ENCODE results near the gene CCDC157.

CCDC157 gene

GRCh38 chr22:30356449-30357235 lies at the start of gene CCDC157, which contains the start of gene SF3A1:
Gene CCDC157, plus strand, starts transcription at chr22:30357007. Its CDS starts 8,994 bp downstream, at chr22:30366001.
Gene SF3A1, minus strand, starts transcription at chr22:30356894. Its CDS starts 102 bp downstream, at chr22:30356792.
- peaks cover 16% of the 10 kb centered on the region for H4K20me1 ChIP-seq (ENCODE audit: control insufficient read depth, insufficient read depth, low read depth, low read length)

GRCh38 chr22:30307041-30307574 lies 49.7 kb upstream of the CCDC157 start:
- Histone ChIP-seq H3F3A (ENCODE audit: control insufficient read depth, insufficient read depth) (peaks cover 19% of the 10 kb centered on the region), H4K20me1 (ENCODE audit: control insufficient read depth, insufficient read depth, low read depth, low read length) (no peaks in the 10 kb centered on the region), H3K27me3 (ENCODE audit: control insufficient read depth, low read length) (no peaks in the 10 kb centered on the region), H3K4me3 (ENCODE audit: low read length) (peak overlapping the region; percentile 69), H3K79me2 (ENCODE audit: control insufficient read depth, low read length) (peaks cover 6% of the 10 kb centered on the region), H3K4me1 (ENCODE audit: control insufficient read depth, low read length) (peaks cover 60% of the 10 kb centered on the region), H3K27ac (ENCODE audit: low read depth, low read length) (peak overlapping the region; percentile 73; the same call in 1 of the 2 replicates), H3K4me2 (ENCODE audit: low read length) (peak overlapping the region; percentile 98), H3K36me3 (ENCODE audit: control insufficient read depth, low read length) (peaks cover 6% of the 10 kb centered on the region), H3K9me3 (ENCODE audit: control insufficient read depth, insufficient read depth, low read length) (no peaks in the 10 kb centered on the region), H3K9me2 (replicated peaks; ENCODE audit: control insufficient read depth, low read length) (no peaks in the 10 kb centered on the region)
- no peak for TF ChIP-seq EZH2phosphoT487 (IDR thresholded peaks at IDR 0.05; ENCODE audit: borderline replicate concordance, low read length)
- TF ChIP-seq, protein P1, sequence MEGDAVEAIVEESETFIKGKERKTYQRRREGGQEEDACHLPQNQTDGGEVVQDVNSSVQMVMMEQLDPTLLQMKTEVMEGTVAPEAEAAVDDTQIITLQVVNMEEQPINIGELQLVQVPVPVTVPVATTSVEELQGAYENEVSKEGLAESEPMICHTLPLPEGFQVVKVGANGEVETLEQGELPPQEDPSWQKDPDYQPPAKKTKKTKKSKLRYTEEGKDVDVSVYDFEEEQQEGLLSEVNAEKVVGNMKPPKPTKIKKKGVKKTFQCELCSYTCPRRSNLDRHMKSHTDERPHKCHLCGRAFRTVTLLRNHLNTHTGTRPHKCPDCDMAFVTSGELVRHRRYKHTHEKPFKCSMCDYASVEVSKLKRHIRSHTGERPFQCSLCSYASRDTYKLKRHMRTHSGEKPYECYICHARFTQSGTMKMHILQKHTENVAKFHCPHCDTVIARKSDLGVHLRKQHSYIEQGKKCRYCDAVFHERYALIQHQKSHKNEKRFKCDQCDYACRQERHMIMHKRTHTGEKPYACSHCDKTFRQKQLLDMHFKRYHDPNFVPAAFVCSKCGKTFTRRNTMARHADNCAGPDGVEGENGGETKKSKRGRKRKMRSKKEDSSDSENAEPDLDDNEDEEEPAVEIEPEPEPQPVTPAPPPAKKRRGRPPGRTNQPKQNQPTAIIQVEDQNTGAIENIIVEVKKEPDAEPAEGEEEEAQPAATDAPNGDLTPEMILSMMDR (IDR thresholded peaks at IDR 0.05; ENCODE audit: low read depth, low read length, poor library complexity, severe bottlenecking): no peak

More at GRCh38 chr22:30356449-30357235, at the start of gene CCDC157, which contains the start of gene SF3A1:
- no peaks in the 10 kb centered on the region for H3K27me3 ChIP-seq (ENCODE audit: control insufficient read depth, low read length)
- peaks cover 22% of the 10 kb centered on the region for H3K4me1 ChIP-seq (ENCODE audit: control insufficient read depth, low read length)
- peak within 1 kb of the TSS; percentile 42 for H3K27ac ChIP-seq (ENCODE audit: low read depth, low read length)
- peak within 1 kb of the TSS; percentile 95 for H3K4me3 ChIP-seq (ENCODE audit: low read length)
- H3K9me3 ChIP-seq (ENCODE audit: control insufficient read depth, insufficient read depth, low read length): no peaks in the 10 kb centered on the region
- peak within 1 kb of the TSS; percentile 92 for H3K4me2 ChIP-seq (ENCODE audit: low read length)
- peaks cover 47% of the 10 kb centered on the region for H3K79me2 ChIP-seq (ENCODE audit: control insufficient read depth, low read length)
- H3K36me3 ChIP-seq (ENCODE audit: control insufficient read depth, low read length): peaks cover 33% of the 10 kb centered on the region
- H3F3A ChIP-seq (ENCODE audit: control insufficient read depth, insufficient read depth): no peaks in the 10 kb centered on the region
- no peak for TF ChIP-seq EZH2phosphoT487 (IDR thresholded peaks at IDR 0.05; ENCODE audit: borderline replicate concordance, low read length)
- TF ChIP-seq, protein P1 (IDR thresholded peaks at IDR 0.05; ENCODE audit: low read depth, low read length, poor library complexity, severe bottlenecking): no peak
- no peaks in the 10 kb centered on the region for H3K9me2 ChIP-seq (replicated peaks; ENCODE audit: control insufficient read depth, low read length)

- no peaks in the 10 kb centered on the region for H4K20me1 ChIP-seq (ENCODE audit: control insufficient read depth, insufficient read depth, low read depth, low read length)
- H3K79me2 ChIP-seq (ENCODE audit: control insufficient read depth, low read length): peaks cover 6% of the 10 kb centered on the region
- no peaks in the 10 kb centered on the region for H3K9me3 ChIP-seq (ENCODE audit: control insufficient read depth, insufficient read depth, low read length)
- peaks cover 6% of the 10 kb centered on the region for H3K36me3 ChIP-seq (ENCODE audit: control insufficient read depth, low read length)
- H3K4me1 ChIP-seq (ENCODE audit: control insufficient read depth, low read length): peaks cover 52% of the 10 kb centered on the region
- peaks cover 19% of the 10 kb centered on the region for H3F3A ChIP-seq (ENCODE audit: control insufficient read depth, insufficient read depth)
- no peak overlapping the region for H3K4me2 ChIP-seq (ENCODE audit: low read length)
- H3K4me3 ChIP-seq (ENCODE audit: low read length): no peak overlapping the region
- no peak for TF ChIP-seq EZH2phosphoT487 (IDR thresholded peaks at IDR 0.05; ENCODE audit: borderline replicate concordance, low read length)
- TF ChIP-seq, protein P1 (IDR thresholded peaks at IDR 0.05; ENCODE audit: low read depth, low read length, poor library complexity, severe bottlenecking): no peak
- no peaks in the 10 kb centered on the region for H3K27me3 ChIP-seq (ENCODE audit: control insufficient read depth, low read length)
- H3K27ac ChIP-seq (ENCODE audit: low read depth, low read length): no peak overlapping the region
- no peaks in the 10 kb centered on the region for H3K9me2 ChIP-seq (replicated peaks; ENCODE audit: control insufficient read depth, low read length)
These were observed 48.7 kb upstream of the CCDC157 start for GRCh38 chr22:30308093-30308492.

Data from DOHH2 (cell line).